HG03442 (cell line): Measurements from ENCODE around the gene ASMTL.

Experiments
- ATAC-seq: cut with Tn5 transposase; IDR thresholded peaks from one replicate; pipeline ENCODE4 v1.9.1; 2021; ENCODE audit warnings: mild to moderate bottlenecking, moderate library complexity; ENCODE audit not compliant: unreplicated experiment

ASMTL gene

GRCh38 chrX:1355131-1356046 lies 97.3 kb downstream of the ASMTL start:
- ATAC-seq, result no peak

GRCh38 chrX:1354036-1355019 lies 98.4 kb downstream of the ASMTL start:
- ATAC-seq, result no peak
